ENCODE data around the gene SPATA13. TPM values are rescaled to one million over a fixed set of nuclear protein-coding genes. Genes with fewer than 3 reads are reported as not detected.

The SPATA13 gene
- total RNA-seq, 1 experiment from 2014 or later: 21.4 TPM

GRCh38 chr13:24264976-24265375, 104.5 kb downstream of the SPATA13 start (continued):
- TF ChIP-seq REST (IDR thresholded peaks at IDR 0.05; ENCODE audit: low read depth) (no peak), ATF3 (IDR thresholded peaks at IDR 0.05) (no peak)

- TF ChIP-seq ATF3 (IDR thresholded peaks at IDR 0.05) (no peak), FOSL1 (IDR thresholded peaks at IDR 0.05; ENCODE audit: low read depth) (no peak), ELF1 (IDR thresholded peaks at IDR 0.05; ENCODE audit: borderline replicate concordance, low read depth) (no peak), SP1 (IDR thresholded peaks at IDR 0.05; ENCODE audit: low read depth) (no peak), EZH2phosphoT487 (IDR thresholded peaks at IDR 0.05; ENCODE audit: borderline replicate concordance) (no peak), TCF7L2 (IDR thresholded peaks at IDR 0.05; ENCODE audit: borderline replicate concordance, extremely low read depth, insufficient read depth, insufficient read length) (no peak), POLR2A (IDR thresholded peaks at IDR 0.05; ENCODE audit: borderline replicate concordance, extremely low read depth, insufficient read depth, insufficient read length) (no peak), ZFX (IDR thresholded peaks at IDR 0.05) (no peak), RAD21 (IDR thresholded peaks at IDR 0.05; ENCODE audit: low read depth) (no peak), ZBTB33 (IDR thresholded peaks at IDR 0.05; ENCODE audit: extremely low read depth, insufficient replicate concordance, low read length) (no peak), SIN3A (IDR thresholded peaks at IDR 0.05; ENCODE audit: low read depth) (no peak), CEBPB (IDR thresholded peaks at IDR 0.05; ENCODE audit: low read depth) (no peak), ZNF274 (IDR thresholded peaks at IDR 0.05; ENCODE audit: low read depth, low read length) (no peak), POLR2AphosphoS5 (IDR thresholded peaks at IDR 0.05; ENCODE audit: low read depth, low read length) (no peak), REST (IDR thresholded peaks at IDR 0.05; ENCODE audit: low read depth) (no peak)
- Histone ChIP-seq H4K20me1 (ENCODE audit: insufficient read depth) (no peaks in the 10 kb centered on the region), H3K4me1 (ENCODE audit: control insufficient read depth in 1 of 2, insufficient read depth in 2 of 2, low read length in 2 of 2) (no peaks in the 10 kb centered on the region), H3K79me2 (ENCODE audit: insufficient read depth, low read length) (peaks cover 5% of the 10 kb centered on the region; the same call in 1 of the 2 replicates), H3K36me3 (ENCODE audit: control insufficient read depth in 1 of 2, insufficient read depth in 2 of 2, low read length in 2 of 2) (no peaks in the 10 kb centered on the region), H3K4me3 (replicated peaks in 1 of 2; ENCODE audit: low read depth in 1 of 2, low read length in 2 of 2) (no peak overlapping the region), H3K4me2 (ENCODE audit: low read length) (no peak overlapping the region), H3K9ac (ENCODE audit: low read length) (no peak overlapping the region), H2AFZ (ENCODE audit: low read depth, low read length, poor library complexity, severe bottlenecking) (no peak overlapping the region), H3K27ac (ENCODE audit: low read depth, low read length) (no peak overlapping the region), H3K27me3 (ENCODE audit: insufficient read depth, low read length) (no peaks in the 10 kb centered on the region), H3K9me2 (ENCODE audit: insufficient read depth) (no peaks in the 10 kb centered on the region), H3K9me3 (ENCODE audit: control insufficient read depth in 1 of 2, insufficient read depth in 1 of 2, low read depth in 1 of 2, low read length in 2 of 2) (no peaks in the 10 kb centered on the region)
- CTCF ChIA-PET: no interaction called here
- DNase-seq (ENCODE audit: low read depth, low spot score) (no peak), ATAC-seq (no peak)
- intact Hi-C loops (cut with micrococcal nuclease): no loop called here
- RAD21 ChIA-PET (ENCODE audit: low non-redundant PET in 1 of 2, low total read pairs in 2 of 2, uncharacterized antibody in 2 of 2, unreplicated experiment in 2 of 2): no interaction called here
- BruUV-seq (replicated peaks): no TSS peak
- POLR2A ChIA-PET: interaction anchor here (0.6 kb wide), 1 partner anchor 105 kb away, joined by 3 read pairs; the partner anchor contains the start of gene SPATA13
Observed at GRCh38 chr13:24265453-24265852, 104.9 kb downstream of the SPATA13 start.

Data from HCT116 (cell line).